T-helper 1 cell treated with Interleukin-12 subunit alpha and Interleukin-12 subunit beta and Interleukin-4 antibody, amounts not matched to agents 30 ng/mL and 1 ng/mL, for 36 hours (primary cell): ENCODE measurements around the gene NT5DC2. TPM values are rescaled to one million over a fixed set of nuclear protein-coding genes. Genes with fewer than 3 reads are reported as not detected.

Experiments
- intact Hi-C: fragments of 100-400 bp; cut with micrococcal nuclease; formaldehyde crosslinking; loops from one replicate; pipeline ENCODE4 v1.15.1; 2024
- total RNA-seq: library from RNA; stranded (reverse); gene quantifications from 2 replicates; pipeline ENCODE4 v1.2.3, GENCODE V29; 2022

NT5DC2 gene
- total RNA-seq, 1 donor from 2014 or later = 14.3 TPM

DNA sequence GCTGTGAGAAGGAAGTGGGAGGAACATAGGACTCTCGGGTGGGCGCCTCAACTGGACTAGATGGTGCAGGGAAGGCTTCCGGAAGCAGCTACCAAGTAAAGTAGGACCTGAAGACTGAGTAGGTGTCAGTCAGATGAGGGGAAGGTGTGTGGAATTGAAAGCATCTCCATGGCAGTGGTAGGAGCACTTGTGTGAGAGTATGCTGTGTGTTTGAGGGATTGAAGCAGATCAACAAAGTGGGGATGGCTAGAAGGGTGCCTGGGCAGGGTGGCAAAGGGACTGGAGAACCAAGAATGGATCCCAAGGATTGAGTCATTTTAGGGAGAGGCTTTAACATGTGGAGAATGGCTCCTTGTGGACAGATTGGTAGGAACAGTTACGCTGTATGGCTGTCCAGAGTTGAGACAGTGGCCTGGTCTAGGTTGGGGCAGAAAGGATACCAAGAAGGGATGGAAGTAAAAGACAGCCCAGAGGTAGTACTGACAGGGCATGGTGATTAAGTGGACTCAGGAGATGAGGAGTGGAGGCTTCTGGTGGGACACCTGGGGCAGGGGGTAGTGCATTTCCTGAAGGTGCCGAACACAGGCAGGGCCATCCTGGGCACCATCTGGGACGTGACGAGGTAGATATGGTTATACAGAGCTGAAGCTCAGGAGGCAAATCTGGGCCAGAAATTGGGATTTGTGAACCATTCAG is 4.2 kb upstream of the NT5DC2 start:
- intact Hi-C loops = loop anchor here (2.0 to 10.0 kb wide), 9 partner anchors 297 to 866 kb away; partner anchors contain the start of genes ALAS1, DCP1A, RPL29 and SFMBT1

DNA sequence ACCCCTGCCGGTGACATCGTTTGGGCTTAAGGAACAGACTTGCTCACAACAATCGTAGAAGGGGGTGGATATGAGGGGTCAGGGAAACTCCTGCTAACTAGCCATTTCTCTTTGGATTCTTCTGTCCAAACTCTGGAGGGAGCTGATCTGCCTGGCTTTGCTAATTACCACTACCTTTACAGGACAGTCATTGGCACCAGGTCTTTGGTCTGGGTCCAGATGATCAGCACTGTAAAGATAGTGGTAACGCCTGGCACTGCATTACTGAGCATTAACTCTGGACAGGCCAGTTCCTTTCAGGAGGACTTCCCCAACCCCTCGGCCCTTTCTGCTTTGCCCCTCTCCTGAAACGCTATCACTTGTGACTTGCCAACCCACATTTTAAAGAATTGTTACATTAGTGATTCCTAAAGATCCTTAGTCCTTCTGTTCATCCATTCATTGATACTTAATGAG is 3.5 kb upstream of the NT5DC2 start:
- intact Hi-C loops = loop anchor here (2.0 to 10.0 kb wide), 9 partner anchors 296 to 865 kb away; partner anchors contain the start of genes ALAS1, DCP1A, RPL29 and SFMBT1

DNA sequence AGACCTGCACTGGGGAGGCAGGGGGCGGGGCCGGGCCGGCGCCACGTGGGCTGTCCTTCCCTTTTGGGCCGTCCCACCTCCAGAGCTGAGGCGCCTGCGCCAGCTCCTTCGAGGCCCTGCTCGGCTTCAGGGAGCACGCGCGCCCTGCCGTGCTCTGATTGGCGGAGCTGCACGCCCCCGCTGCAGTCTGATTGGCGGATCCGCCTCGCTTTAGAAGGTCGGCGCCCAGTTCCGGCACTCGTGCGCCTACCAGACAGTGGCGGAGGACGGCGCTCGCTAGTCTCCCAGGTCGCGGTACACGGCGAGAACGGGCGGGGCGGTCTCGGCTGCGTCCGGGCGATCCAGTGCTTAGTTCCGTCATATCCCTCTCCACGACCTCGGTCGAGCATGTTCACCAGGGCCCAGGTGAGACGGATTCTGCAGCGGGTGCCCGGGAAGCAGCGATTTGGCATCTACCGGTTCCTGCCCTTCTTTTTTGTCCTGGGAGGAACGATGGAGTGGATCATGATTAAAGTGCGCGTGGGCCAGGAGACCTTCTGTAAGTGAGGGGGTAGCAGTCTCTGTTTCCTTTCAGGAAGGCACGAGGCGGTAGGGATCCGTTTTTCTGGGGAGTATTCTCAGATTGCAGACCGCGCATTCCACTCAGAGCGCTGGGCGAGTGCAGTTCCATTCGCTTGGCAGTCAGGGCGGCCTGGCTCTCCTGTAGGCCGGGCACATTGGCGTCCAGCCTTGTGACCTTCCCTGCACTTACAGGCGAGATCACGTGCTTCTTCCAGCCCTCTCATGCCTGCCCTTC is 2.9 kb upstream of the NT5DC2 start, which contains the start of gene UQCC5:
Gene UQCC5, plus strand, starts transcription at position 237 of the 796 bp plus-strand sequence. Its CDS starts 151 bp downstream, at position 388.
- intact Hi-C loops = loop anchor here (1.0 to 10.0 kb wide), 14 partner anchors 81 to 864 kb away; partner anchors contain the start of genes ALAS1, DCP1A, NISCH and PBRM1

- intact Hi-C loops = loop anchor here (1.0 to 10.0 kb wide), 14 partner anchors 81 to 864 kb away; partner anchors contain the start of genes ALAS1, DCP1A, NISCH and PBRM1
These were observed 2.4 kb upstream of the NT5DC2 start for GRCh38 chr3:52536112-52536368.

GRCh38 chr3:52535411-52536111 is 1.9 kb upstream of the NT5DC2 start:
- intact Hi-C loops = loop anchor here (1.0 to 10.0 kb wide), 14 partner anchors 80 to 863 kb away; partner anchors contain the start of genes ALAS1, DCP1A, NISCH and PBRM1

DNA sequence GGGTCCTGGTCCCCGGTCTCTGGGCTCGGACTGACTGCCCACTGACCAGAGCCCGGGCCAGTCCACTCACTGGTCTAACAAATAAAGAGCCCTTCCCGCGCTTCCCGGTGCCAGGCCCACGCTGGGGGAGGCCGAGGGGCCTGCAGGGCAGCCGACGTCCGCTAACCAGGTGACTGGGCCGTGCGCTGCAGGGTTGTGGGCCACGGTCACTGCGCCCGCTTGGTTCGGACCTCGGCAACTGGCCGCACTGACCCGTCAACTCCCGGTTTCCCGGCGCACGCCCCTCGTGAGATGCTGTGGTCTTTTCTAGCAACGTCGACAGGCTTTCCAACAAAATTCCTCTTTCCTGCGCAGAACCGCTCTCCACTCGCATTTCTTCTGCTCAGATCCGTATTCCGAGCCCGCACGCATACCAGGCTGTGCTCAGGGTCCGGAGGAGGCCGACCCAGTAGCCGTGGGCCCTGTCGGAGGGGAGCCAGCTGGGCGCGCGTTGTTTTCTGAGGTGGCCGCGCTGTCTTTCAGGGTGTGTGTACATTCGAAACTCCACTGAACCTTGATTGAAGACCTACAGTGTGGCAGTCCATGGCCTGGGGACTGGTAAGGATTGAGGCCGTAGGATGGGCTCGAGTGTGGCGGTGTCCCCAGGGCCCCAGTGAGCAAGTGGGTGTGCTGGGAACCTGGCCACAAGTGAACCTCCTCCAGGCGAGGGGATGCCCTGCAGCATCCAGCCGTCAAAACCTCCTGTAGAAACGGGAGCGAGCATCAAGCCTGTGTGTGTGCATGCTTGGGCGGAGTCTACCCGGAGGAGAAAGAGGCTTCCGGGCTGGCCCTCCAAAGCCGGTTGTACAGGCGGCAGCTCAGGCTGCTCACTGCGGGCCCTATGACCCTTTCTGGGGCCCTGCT is 875 bp upstream of the NT5DC2 start:
- intact Hi-C loops = loop anchor here (5.0 to 10.0 kb wide), 4 partner anchors 363 to 862 kb away; partner anchors contain the start of genes RPL29, SFMBT1, STIMATE and TEX264

- intact Hi-C loops = loop anchor here (10.0 kb wide), 1 partner anchor 512 kb away; the partner anchor contains the start of gene SFMBT1
These were observed 627 bp downstream of the NT5DC2 start for GRCh38 chr3:52532838-52533622.

GRCh38 chr3:52532517-52532837 is 1.2 kb downstream of the NT5DC2 start:
- intact Hi-C loops = loop anchor here (10.0 kb wide), 1 partner anchor 512 kb away; the partner anchor contains the start of gene SFMBT1

GRCh38 chr3:52531860-52532516 is 1.7 kb downstream of the NT5DC2 start:
- intact Hi-C loops = loop anchor here (10.0 kb wide), 1 partner anchor 513 kb away; the partner anchor contains the start of gene SFMBT1

GRCh38 chr3:52530918-52531826 is 2.5 kb downstream of the NT5DC2 start:
- intact Hi-C loops = loop anchor here (10.0 kb wide), 1 partner anchor 514 kb away; the partner anchor contains the start of gene SFMBT1

DNA sequence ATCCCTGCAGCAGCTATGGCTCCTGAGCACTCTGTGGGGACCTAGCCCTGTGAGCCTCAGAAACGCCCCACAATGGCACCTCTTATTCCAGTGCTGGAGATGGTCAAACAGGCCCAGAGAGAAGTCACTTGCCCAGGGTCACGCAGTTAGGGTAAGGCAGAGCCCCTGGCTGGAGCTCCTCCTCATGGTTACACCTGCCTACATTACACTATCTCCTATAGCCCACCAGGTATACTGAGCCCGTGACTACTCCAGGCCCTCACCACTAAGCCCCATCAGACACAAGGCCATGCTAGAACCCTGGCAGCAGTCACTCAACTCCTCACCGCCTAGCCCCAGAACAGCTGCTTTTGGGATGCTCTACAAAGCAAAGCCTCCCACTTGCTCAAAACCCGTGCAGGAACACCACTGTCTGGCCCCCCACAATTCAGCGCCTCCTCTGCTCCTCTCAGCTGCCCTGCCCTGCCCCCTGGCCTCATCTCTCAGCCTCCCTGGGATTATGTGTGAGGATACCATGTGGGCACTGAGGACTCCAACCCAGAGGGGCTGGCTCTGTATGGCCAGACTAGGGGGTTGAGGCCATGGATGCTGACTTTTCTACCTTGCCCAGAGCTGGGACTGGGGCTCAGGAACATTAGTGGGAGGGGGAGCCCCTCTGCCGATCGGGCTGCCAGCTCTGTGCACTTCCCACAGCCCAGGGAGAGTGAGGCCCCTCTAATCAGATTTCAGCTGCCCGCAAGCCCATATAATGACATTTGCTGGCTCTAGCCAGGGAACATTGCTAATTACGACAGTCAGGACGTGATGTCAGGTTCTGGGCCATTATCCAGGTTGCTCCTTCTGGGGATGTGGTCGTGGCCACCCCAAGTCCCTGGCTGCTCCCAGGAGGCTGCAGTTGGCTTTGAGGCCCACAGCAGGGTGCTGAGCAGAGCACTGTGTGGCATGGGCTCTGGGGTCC is 4.0 kb downstream of the NT5DC2 start:
- intact Hi-C loops = loop anchor here (10.0 kb wide), 1 partner anchor 515 kb away; the partner anchor contains the start of gene SFMBT1

GRCh38 chr3:52528586-52529375 is 4.9 kb downstream of the NT5DC2 start:
- intact Hi-C loops = no loop called here

GRCh38 chr3:52527732-52528585 is 5.7 kb downstream of the NT5DC2 start:
- intact Hi-C loops = no loop called here

- intact Hi-C loops = no loop called here
These were observed 6.5 kb downstream of the NT5DC2 start for GRCh38 chr3:52527039-52527731.
